ENCODE results near the gene LZIC.

- TF ChIP-seq CTCF (IDR thresholded peaks at IDR 0.05): no peak
- TF ChIP-seq EP300 (IDR thresholded peaks at IDR 0.05): no peak
- TF ChIP-seq POLR2AphosphoS5 (IDR thresholded peaks at IDR 0.05): no peak
- no peak for TF ChIP-seq POLR2A (IDR thresholded peaks at IDR 0.05)
These were observed 47.8 kb upstream of the LZIC start for GRCh38 chr1:9990944-9991343.

All from sigmoid colon (tissue), 4 donors.